ENCODE data around the gene FES. TPM values are rescaled to one million over a fixed set of nuclear protein-coding genes. Genes with fewer than 3 reads are reported as not detected.

FES gene
- polyA plus RNA-seq, 2 of the 4 experiments (the other 2 are of a cell fraction): 0.39 to 0.50 TPM

GRCh38 chr15:90880381-90881145, 3.7 kb upstream of the FES start:
- TF ChIP-seq RNF2 (IDR thresholded peaks at IDR 0.05; ENCODE audit: borderline replicate concordance, low read depth) (no peak), FOSL2 (IDR thresholded peaks at IDR 0.05) (no peak), FOSL2 (CRISPR knock-in tag; IDR thresholded peaks at IDR 0.05) (no peak), TFCP2L1 (CRISPR knock-in tag; IDR thresholded peaks at IDR 0.05) (no peak), MAX (IDR thresholded peaks at IDR 0.05) (no peak), CHD4 (IDR thresholded peaks at IDR 0.05; ENCODE audit: borderline replicate concordance) (no peak), JUN (IDR thresholded peaks at IDR 0.05) (no peak), ESRRA (IDR thresholded peaks at IDR 0.05; ENCODE audit: borderline replicate concordance, low read length) (no peak), SREBF2 (IDR thresholded peaks at IDR 0.05) (no peak), BCL3 (IDR thresholded peaks at IDR 0.05) (no peak), POLR2AphosphoS2 (conservative IDR thresholded peaks at IDR 0.05; ENCODE audit: low read length) (no peak), BHLHE40 (IDR thresholded peaks at IDR 0.05; ENCODE audit: low read depth, low read length) (no peak)
- TF ChIP-seq, protein P1, sequence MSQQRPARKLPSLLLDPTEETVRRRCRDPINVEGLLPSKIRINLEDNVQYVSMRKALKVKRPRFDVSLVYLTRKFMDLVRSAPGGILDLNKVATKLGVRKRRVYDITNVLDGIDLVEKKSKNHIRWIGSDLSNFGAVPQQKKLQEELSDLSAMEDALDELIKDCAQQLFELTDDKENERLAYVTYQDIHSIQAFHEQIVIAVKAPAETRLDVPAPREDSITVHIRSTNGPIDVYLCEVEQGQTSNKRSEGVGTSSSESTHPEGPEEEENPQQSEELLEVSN (IDR thresholded peaks at IDR 0.05; ENCODE audit: borderline replicate concordance, low read depth): no peak
- TF ChIP-seq, protein P2, sequence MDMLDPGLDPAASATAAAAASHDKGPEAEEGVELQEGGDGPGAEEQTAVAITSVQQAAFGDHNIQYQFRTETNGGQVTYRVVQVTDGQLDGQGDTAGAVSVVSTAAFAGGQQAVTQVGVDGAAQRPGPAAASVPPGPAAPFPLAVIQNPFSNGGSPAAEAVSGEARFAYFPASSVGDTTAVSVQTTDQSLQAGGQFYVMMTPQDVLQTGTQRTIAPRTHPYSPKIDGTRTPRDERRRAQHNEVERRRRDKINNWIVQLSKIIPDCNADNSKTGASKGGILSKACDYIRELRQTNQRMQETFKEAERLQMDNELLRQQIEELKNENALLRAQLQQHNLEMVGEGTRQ (IDR thresholded peaks at IDR 0.05): no peak
- TF ChIP-seq, protein P3, sequence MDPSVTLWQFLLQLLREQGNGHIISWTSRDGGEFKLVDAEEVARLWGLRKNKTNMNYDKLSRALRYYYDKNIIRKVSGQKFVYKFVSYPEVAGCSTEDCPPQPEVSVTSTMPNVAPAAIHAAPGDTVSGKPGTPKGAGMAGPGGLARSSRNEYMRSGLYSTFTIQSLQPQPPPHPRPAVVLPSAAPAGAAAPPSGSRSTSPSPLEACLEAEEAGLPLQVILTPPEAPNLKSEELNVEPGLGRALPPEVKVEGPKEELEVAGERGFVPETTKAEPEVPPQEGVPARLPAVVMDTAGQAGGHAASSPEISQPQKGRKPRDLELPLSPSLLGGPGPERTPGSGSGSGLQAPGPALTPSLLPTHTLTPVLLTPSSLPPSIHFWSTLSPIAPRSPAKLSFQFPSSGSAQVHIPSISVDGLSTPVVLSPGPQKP (IDR thresholded peaks at IDR 0.05; ENCODE audit: low read depth, low read length): no peak
- 92% methylated on average over 16 of the region's 16 CpGs for WGBS (ENCODE audit: missing lambda C conversion rate)
- H3K4me1 ChIP-seq: no peaks in the 10 kb centered on the region

GRCh38 chr15:90881181-90881977, 2.9 kb upstream of the FES start:
- Histone ChIP-seq H3K9me3 (no peaks in the 10 kb centered on the region), H3K27ac (no peak overlapping the region), H3K4me1 (no peaks in the 10 kb centered on the region), H3K4me3 (no peak overlapping the region), H3K4me2 (no peak overlapping the region)
- ChIA-PET CTCF (interaction anchor here (0.6 to 10.9 kb wide), 7 partner anchors 12 to 399 kb away, joined by 3 to 265 read pairs (median 3); no protein-coding TSS in a partner anchor), POLR2A (no interaction called here)
- DNase-seq (ENCODE audit: low read depth in 1 of 2, low spot score in 1 of 2): no peak
- FAIRE-seq: no peak
- TF ChIP-seq RAD21 (conservative IDR thresholded peaks at IDR 0.05 in 1 of 2, IDR thresholded peaks at IDR 0.05 in 1 of 2) (no peak), EP300 (IDR thresholded peaks at IDR 0.05) (no peak), MAFK (IDR thresholded peaks at IDR 0.05; ENCODE audit: partially characterized antibody) (no peak), RFX5 (IDR thresholded peaks at IDR 0.05) (no peak), PBX3 (IDR thresholded peaks at IDR 0.05) (no peak), ZFP36 (IDR thresholded peaks at IDR 0.05; ENCODE audit: borderline replicate concordance, partially characterized antibody) (no peak), NR3C1 (IDR thresholded peaks at IDR 0.05) (no peak), NFE2L2 (conservative IDR thresholded peaks at IDR 0.05; ENCODE audit: low read length) (no peak), EHF (CRISPR knock-in tag; IDR thresholded peaks at IDR 0.05) (no peak), ZSCAN20 (CRISPR knock-in tag; IDR thresholded peaks at IDR 0.05) (no peak), FOXS1 (CRISPR knock-in tag; IDR thresholded peaks at IDR 0.05) (no peak), CHD4 (IDR thresholded peaks at IDR 0.05; ENCODE audit: borderline replicate concordance) (no peak), HOXB13 (CRISPR knock-in tag; IDR thresholded peaks at IDR 0.05; ENCODE audit: low read depth) (no peak), MAZ (IDR thresholded peaks at IDR 0.05; ENCODE audit: borderline replicate concordance, low read depth, low read length) (no peak)
- 89% methylated on average over 34 of the region's 35 CpGs for WGBS (ENCODE audit: missing lambda C conversion rate)
- ATAC-seq: no peak

More at GRCh38 chr15:90880381-90881145, 3.7 kb upstream of the FES start:
- ATAC-seq: no peak
- H3K4me2 ChIP-seq: no peak overlapping the region
- H3K4me3 ChIP-seq: no peak overlapping the region
- POLR2A ChIA-PET: no interaction called here
- DNase-seq (ENCODE audit: low read depth in 1 of 2, low spot score in 1 of 2): no peak
- FAIRE-seq: no peak
- CTCF ChIA-PET: interaction anchor here (0.6 to 10.9 kb wide), 5 partner anchors 13 to 243 kb away, joined by 3 to 265 read pairs (median 3); no protein-coding TSS in a partner anchor
- no peaks in the 10 kb centered on the region for H3K9me3 ChIP-seq
- no peak overlapping the region for H3K27ac ChIP-seq
